HT-29 (cell line): ENCODE data around the gene ARL13B. TPM values are rescaled to one million over a fixed set of nuclear protein-coding genes. Genes with fewer than 3 reads are reported as not detected.

ENCODE experiments used
- DNase-seq: peaks from one replicate; pipeline ENCODE4 v3.0.0-alpha.2; 2015; ENCODE audit warnings: low spot score
- small RNA-seq: library from RNA; depleted of rRNA; stranded (forward); fragments of <200 nt; gene quantifications from one replicate; pipeline ENCODE3, GENCODE V24; 2014
- total RNA-seq: library from RNA; depleted of rRNA; stranded (reverse); fragments of >200 nt; shearing (Covaris generic); gene quantifications from 2 replicates; pipeline ENCODE4 v1.2.3, GENCODE V29; 2014; rRNA removed

The ARL13B gene
- total RNA-seq, 1 experiment from 2014 or later, result 11.7 TPM

DNA sequence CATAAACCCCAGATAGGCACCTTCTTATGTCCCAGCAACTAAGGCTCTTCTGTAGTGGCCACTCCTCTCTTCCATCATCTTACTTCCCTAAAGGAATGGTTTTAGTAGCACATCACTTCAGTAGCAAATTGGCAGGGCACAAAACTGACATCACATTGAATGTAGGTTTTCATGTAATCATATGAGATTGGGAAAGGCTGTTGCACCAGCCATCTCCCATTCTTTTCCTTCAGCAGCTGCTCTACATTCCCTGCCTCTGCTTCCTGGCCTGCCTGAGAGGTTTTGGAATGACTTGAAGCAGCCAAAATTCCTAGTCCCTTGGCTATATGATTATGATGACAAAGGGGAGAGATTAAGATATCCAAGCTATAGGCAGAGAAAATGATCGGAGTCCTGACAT is 119.4 kb downstream of the ARL13B start:
- DNase-seq, result no peak

DNA sequence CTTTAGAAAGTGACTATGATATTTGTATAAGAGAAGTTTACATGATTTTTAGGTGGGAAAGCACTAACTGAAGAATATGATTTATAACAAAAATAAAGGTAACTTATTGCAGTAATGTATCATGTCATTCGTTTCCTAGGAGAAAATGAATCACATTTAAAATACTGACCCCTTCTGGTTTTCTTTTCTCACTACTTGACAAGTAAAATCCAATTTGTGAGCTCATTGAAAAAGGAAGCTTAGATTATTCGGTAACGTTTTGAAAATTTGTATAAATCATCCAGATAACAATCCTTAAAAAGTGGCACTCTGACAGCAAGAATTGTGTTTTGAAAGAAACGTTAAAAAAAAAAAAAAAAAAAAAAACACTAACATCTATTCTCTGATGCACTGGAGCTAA is 121.9 kb downstream of the ARL13B start:
- peak; percentile 36 for DNase-seq

Small RNA genes lying within 50 kb of the gene (small RNA-seq; reads per million reads assigned to genes)
- gene RF00019, result not detected
- gene RNU6-511P, result not detected

Other genes starting within 250 kb of the ARL13B start
- 8.1 and 10.0 TPM in 2 replicates for gene PROS1, start 6.3 kb upstream of the ARL13B start, total RNA-seq
- gene STX19, start 48.4 kb downstream of the ARL13B start, total RNA-seq, result 1.3 and 1.4 TPM in 2 replicates
- gene DHFR2, start 82.8 kb downstream of the ARL13B start, total RNA-seq, result 1.1 TPM in 2 replicates
- 13.9 and 21.5 TPM in 2 replicates for gene NSUN3, start 82.9 kb downstream of the ARL13B start, total RNA-seq